A673 (cell line): Measurements from ENCODE around the gene FSTL4. TPM values are rescaled to one million over a fixed set of nuclear protein-coding genes. Genes with fewer than 3 reads are reported as not detected.

Experiments used
- BruUV-seq: library from RNA; stranded (reverse); fragments of 400-500 nt; replicated peaks from 2 replicates; lab custom pipeline; 2021; lab: Mats Ljungman, UMichigan
- CTCF ChIA-PET: fragments of 300-600 bp; sonication (Branson Sonifier 250); formaldehyde crosslinking; loops from one replicate; lab custom pipeline; 2022; ENCODE audit warnings: antibody characterized with exemption; lab: Charles Lee
- POLR2A ChIA-PET: fragments of 300-600 bp; sonication (Branson Sonifier 250); formaldehyde crosslinking; loops from one replicate; lab custom pipeline; 2022; ENCODE audit warnings: antibody characterized with exemption; ENCODE audit not compliant: low non-redundant PET; lab: Charles Lee
- DNase-seq: peaks from one replicate; pipeline ENCODE4 v3.0.0-alpha.2; 2015; ENCODE audit warnings: low spot score
- H3K27ac ChIP-seq: fragments of 200-600 bp; sonication (generic); 2 replicates; pipeline ENCODE4 v1.5.1; 2016; ENCODE audit warnings: mixed run types, low read depth, mild to moderate bottlenecking, mixed read lengths, antibody characterized with exemption, low read length; ENCODE audit not compliant: poor library complexity, severe bottlenecking
- H3K27me3 ChIP-seq: fragments of 200-600 bp; sonication (generic); replicated peaks from 2 replicates; pipeline ENCODE4 v1.6.1; 2017; ENCODE audit warnings: mixed run types, low read depth, mild to moderate bottlenecking, mixed read lengths, antibody characterized with exemption, low read length; ENCODE audit not compliant: insufficient read depth, poor library complexity
- H3K36me3 ChIP-seq: fragments of 200-600 bp; sonication (generic); 2 replicates; pipeline ENCODE4 v1.6.1; 2016; ENCODE audit warnings: mixed run types, mild to moderate bottlenecking, mixed read lengths, antibody characterized with exemption, low read length; ENCODE audit not compliant: insufficient read depth, poor library complexity, severe bottlenecking
- H3K4me1 ChIP-seq: fragments of 200-600 bp; sonication (generic); 2 replicates; pipeline ENCODE4 v1.6.1; 2017; ENCODE audit warnings: mixed run types, mild to moderate bottlenecking, mixed read lengths, antibody characterized with exemption, low read length; ENCODE audit not compliant: insufficient read depth, poor library complexity, severe bottlenecking
- H3K4me3 ChIP-seq: fragments of 200-600 bp; sonication (generic); 2 replicates; pipeline ENCODE4 v1.5.1; 2016; ENCODE audit warnings: low read depth, mixed run types, mild to moderate bottlenecking, mixed read lengths, low read length; ENCODE audit not compliant: poor library complexity, severe bottlenecking
- H3K9me3 ChIP-seq: fragments of 200-600 bp; sonication (generic); 2 replicates; pipeline ENCODE4 v1.6.1; 2016; ENCODE audit warnings: mixed run types, low read depth, mild to moderate bottlenecking, mixed read lengths, antibody characterized with exemption, low read length; ENCODE audit not compliant: poor library complexity, severe bottlenecking
- CTCF ChIP-seq: fragments of 300-800, 200-600 bp; sonication (generic); conservative IDR thresholded peaks from 2 replicates; pipeline ENCODE4 v1.5.1; 2017; ENCODE audit warnings: low read depth, mild to moderate bottlenecking, antibody characterized with exemption, low read length, moderate library complexity, mixed read lengths
- EZH2 ChIP-seq: fragments of 200-600 bp; sonication (generic); IDR thresholded peaks from 2 replicates; pipeline ENCODE4 v1.6.1; 2017; ENCODE audit warnings: borderline replicate concordance, low read depth, mild to moderate bottlenecking, mixed read lengths, antibody characterized with exemption, low read length; ENCODE audit not compliant: poor library complexity, severe bottlenecking
- intact Hi-C: fragments of 100-400 bp; cut with micrococcal nuclease; formaldehyde crosslinking; loops from one replicate; pipeline ENCODE4 v1.10.0; 2022; ENCODE audit not compliant: unreplicated experiment
- total RNA-seq: library from RNA; stranded (reverse); gene quantifications from 2 replicates; pipeline ENCODE4 v1.2.3, GENCODE V29; 2021

The FSTL4 gene
- total RNA-seq, 1 experiment from 2014 or later, result 0.86 TPM

- POLR2A ChIA-PET, result no interaction called here
- Histone ChIP-seq H3K9me3 (no peaks in the 10 kb centered on the region), H3K4me3 (no peak overlapping the region), H3K27me3 (no peaks in the 10 kb centered on the region), H3K27ac (no peak overlapping the region), H3K36me3 (no peaks in the 10 kb centered on the region), H3K4me1 (no peaks in the 10 kb centered on the region)
- intact Hi-C loops, result no loop called here
- DNase-seq, result no peak
- CTCF ChIA-PET, result no interaction called here
- TF ChIP-seq CTCF (no peak), EZH2 (no peak)
- BruUV-seq, result no TSS peak
Observed at GRCh38 chr5:133521801-133522200, 90.5 kb downstream of the FSTL4 start.

- BruUV-seq, result no TSS peak
- DNase-seq, result no peak
- ChIA-PET POLR2A (no interaction called here), CTCF (no interaction called here)
- Histone ChIP-seq H3K4me3 (no peak overlapping the region), H3K27me3 (no peaks in the 10 kb centered on the region), H3K9me3 (no peaks in the 10 kb centered on the region), H3K27ac (no peak overlapping the region), H3K4me1 (no peaks in the 10 kb centered on the region), H3K36me3 (no peaks in the 10 kb centered on the region)
- no peak for TF ChIP-seq CTCF
- TF ChIP-seq EZH2, result no peak
- intact Hi-C loops, result no loop called here
Observed at GRCh38 chr5:133520991-133521706, 91.2 kb downstream of the FSTL4 start.

GRCh38 chr5:133520062-133520461 lies 92.3 kb downstream of the FSTL4 start:
- Histone ChIP-seq H3K27me3 (no peaks in the 10 kb centered on the region), H3K36me3 (no peaks in the 10 kb centered on the region), H3K4me3 (no peak overlapping the region), H3K4me1 (no peaks in the 10 kb centered on the region), H3K9me3 (no peaks in the 10 kb centered on the region), H3K27ac (no peak overlapping the region)
- BruUV-seq, result no TSS peak
- POLR2A ChIA-PET, result no interaction called here
- CTCF ChIA-PET, result no interaction called here
- no peak for DNase-seq
- TF ChIP-seq EZH2 (no peak), CTCF (no peak)
- intact Hi-C loops, result no loop called here
